ENCODE results near the gene NAALADL2. TPM values are rescaled to one million over a fixed set of nuclear protein-coding genes. Genes with fewer than 3 reads are reported as not detected.

The NAALADL2 gene
- total and polyA plus RNA-seq, 2 of the 4 experiments (the other 2 are of a cell fraction) = 3.8 to 19.2 TPM

DNA sequence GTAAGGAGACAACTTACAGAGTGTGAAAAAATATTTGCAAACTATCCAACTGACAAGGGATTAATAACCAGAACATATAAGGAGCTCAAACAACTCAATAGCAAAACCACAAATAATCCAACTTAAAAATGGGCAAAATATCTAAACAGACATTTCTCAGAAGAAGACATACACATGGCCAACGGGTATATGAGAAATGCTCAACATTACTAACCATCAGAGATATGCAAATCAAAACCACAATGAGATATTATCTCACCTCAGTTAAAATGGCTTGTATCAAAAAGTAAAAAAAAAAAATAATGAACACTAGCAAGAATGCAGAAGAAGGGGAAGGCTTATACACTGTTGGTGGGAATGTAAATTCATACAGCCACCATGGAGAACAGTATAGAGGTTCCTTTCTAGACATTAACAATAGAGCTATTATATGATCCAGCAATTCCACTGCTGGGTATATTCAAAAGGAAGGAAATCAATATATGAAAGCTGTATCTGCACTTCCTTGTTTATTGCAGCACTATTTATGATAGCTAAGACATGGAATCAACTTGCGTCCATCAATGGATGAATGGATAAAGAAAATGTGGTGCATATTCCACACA, 998.6 kb downstream of the NAALADL2 start:
- WGBS, 2 experiments (ENCODE audit: extremely low coverage in 2 of 2, insufficient read length in 1 of 2) = no CpG with 5 or more reads among the region's 2 CpGs

More for the DNA sequence above, 998.6 kb downstream of the NAALADL2 start:
- TF ChIP-seq CHD1 (IDR thresholded peaks at IDR 0.05; ENCODE audit: low read depth, low read length) = no peak
- H2BK120ac ChIP-seq (ENCODE audit: low read depth, low read length) = no peak overlapping the region
- ATAC-seq (ENCODE audit: low read depth) (no peak), DNase-seq (no peak)
- in situ Hi-C loops (cut with MboI; ENCODE audit: low sequenced_read_pairs) (no loop called here), intact Hi-C loops (cut with micrococcal nuclease) (no loop called here), dilution Hi-C loops (cut with HindIII; ENCODE audit: low sequenced_read_pairs, unreplicated experiment) (no loop called here)
- no peak overlapping the region for H3K9ac ChIP-seq (ENCODE audit: low read depth, low read length)
- H3K4me3 ChIP-seq (ENCODE audit: insufficient read depth, low read depth, low read length) = no peak overlapping the region
- H3K9me3 ChIP-seq (ENCODE audit: control insufficient read depth, insufficient read depth, low read length) = no peaks in the 10 kb centered on the region
- H4K5ac ChIP-seq (ENCODE audit: low read depth, low read length) = no peak overlapping the region
- no peak overlapping the region for H2BK15ac ChIP-seq (ENCODE audit: low read depth, low read length)
- no peak overlapping the region for H3K56ac ChIP-seq (ENCODE audit: extremely low read depth, insufficient read depth, low read length)
- H2AFZ ChIP-seq (replicated peaks; ENCODE audit: low read length, poor library complexity) = no peak overlapping the region
- no peak overlapping the region for H4K91ac ChIP-seq (ENCODE audit: insufficient read depth, low read depth, low read length)
- no peaks in the 10 kb centered on the region for H3K27me3 ChIP-seq (ENCODE audit: control insufficient read depth, insufficient read depth, low read length)
- no peaks in the 10 kb centered on the region for H3K36me3 ChIP-seq (ENCODE audit: control insufficient read depth, insufficient read depth, low read length)
- no TSS peak for BruUV-seq (replicated peaks)
- ChIA-PET CTCF (no interaction called here), POLR2A (ENCODE audit: unreplicated experiment) (interaction anchor here (0.6 kb wide), 1 partner anchor 9 kb away, joined by 3 read pairs; no protein-coding TSS in a partner anchor)
- no peak overlapping the region for H2BK5ac ChIP-seq (ENCODE audit: low read depth, low read length, poor library complexity, severe bottlenecking)
- no peak overlapping the region for H2BK20ac ChIP-seq (ENCODE audit: low read depth, low read length)
- no peak overlapping the region for H3K18ac ChIP-seq (ENCODE audit: low read depth, low read length)
- H3K9me1 ChIP-seq (ENCODE audit: insufficient read depth, low read length) = no peaks in the 10 kb centered on the region
- H4K20me1 ChIP-seq (ENCODE audit: insufficient read depth, low read length) = no peaks in the 10 kb centered on the region
- H4K8ac ChIP-seq (ENCODE audit: low read depth in 2 of 2, low read length in 2 of 2) = no peak overlapping the region
- H3K27ac ChIP-seq (ENCODE audit: insufficient read depth, low read length) = no peak overlapping the region
- H3K23ac ChIP-seq (ENCODE audit: low read depth, low read length) = no peak overlapping the region
- H3K79me1 ChIP-seq (ENCODE audit: low read depth in 1 of 2, low read length in 2 of 2) = no peaks in the 10 kb centered on the region
- no peak overlapping the region for H2AK9ac ChIP-seq (replicated peaks; ENCODE audit: low read depth, low read length, poor library complexity)
- no peak overlapping the region for H3K14ac ChIP-seq (replicated peaks; ENCODE audit: low read depth, low read length)
- H3K4me2 ChIP-seq (ENCODE audit: low read depth, low read length) = no peak overlapping the region
- no peak overlapping the region for H3K4ac ChIP-seq (ENCODE audit: low read depth, low read length)
- no peak overlapping the region for H2AK5ac ChIP-seq (ENCODE audit: low read depth, low read length)
- H3K4me1 ChIP-seq (ENCODE audit: control insufficient read depth, insufficient read depth, low read length) = no peaks in the 10 kb centered on the region

Small RNAs within 50 kb of the gene (microRNA-seq; reads per million reads assigned to microRNA genes)
- gene MIR4789 (ENCODE audit: insufficient read depth in 1 of 2, insufficient read length in 1 of 2, unreplicated experiment in 1 of 2) (0 to 1.1 reads per million in 2 experiments), gene RNU4-91P (ENCODE audit: insufficient read depth, insufficient read length) (not detected), gene RNU6-1233P (ENCODE audit: insufficient read depth, insufficient read length) (not detected), gene RNU6-1317P (ENCODE audit: insufficient read depth, insufficient read length) (not detected)

Small RNAs within 50 kb of the gene (small RNA-seq; reads per million reads assigned to genes)
- gene MIR4789 = 0 to 3.7 (median 0) reads per million in 5 experiments
- gene RNU4-91P = 0 reads per million in 5 experiments
- gene RNU6-1233P = 0 to 0.08 (median 0) reads per million in 5 experiments
- 0 reads per million in 5 experiments for gene RNU6-1317P

All from IMR-90 (cell line).